Measurements from ENCODE around the gene IFIT1. TPM values are rescaled to one million over a fixed set of nuclear protein-coding genes. Genes with fewer than 3 reads are reported as not detected.
"Not testable (repeated sequence)": the region's sequence is repeated elsewhere in the genome, so short reads cannot be mapped to it uniquely, and the experiment has no call there.

Gene IFIT1
- polyA plus RNA-seq, 3 donors = 19.1 to 22.9 (median 20.9) TPM

GRCh38 chr10:89426230-89426868, 33.9 kb downstream of the IFIT1 start:
- DNase-seq (ENCODE audit: low read depth in 3 of 3, low spot score in 2 of 3) = peak in 1 of 3 donors; percentile 47

- DNase-seq (ENCODE audit: low read depth in 3 of 3, low spot score in 2 of 3) = no peak
Observed at GRCh38 chr10:89427629-89428028, 35.2 kb downstream of the IFIT1 start.

GRCh38 chr10:89428877-89429276, 36.5 kb downstream of the IFIT1 start:
- no peak for DNase-seq (ENCODE audit: low read depth in 3 of 3, low spot score in 2 of 3)

GRCh38 chr10:89431977-89432376, 39.6 kb downstream of the IFIT1 start:
- peak in 1 of 3 donors; percentile 21 for DNase-seq (ENCODE audit: low read depth in 3 of 3, low spot score in 2 of 3)

- no peak for DNase-seq (ENCODE audit: low read depth in 3 of 3, low spot score in 2 of 3)
Observed at GRCh38 chr10:89438525-89438924, 46.1 kb downstream of the IFIT1 start.

- no peak for DNase-seq (ENCODE audit: low read depth in 3 of 3, low spot score in 2 of 3)
Observed at GRCh38 chr10:89440226-89441009, 48.0 kb downstream of the IFIT1 start.

- no peak for DNase-seq (ENCODE audit: low read depth in 3 of 3, low spot score in 2 of 3)
Observed at GRCh38 chr10:89442289-89442688, 49.9 kb downstream of the IFIT1 start.

- DNase-seq (ENCODE audit: low read depth in 3 of 3, low spot score in 2 of 3) = not testable (repeated sequence)
Observed at GRCh38 chr10:89444819-89445218, 52.4 kb downstream of the IFIT1 start.

GRCh38 chr10:89450901-89451300, 58.5 kb downstream of the IFIT1 start:
- no peak for DNase-seq (ENCODE audit: low read depth in 3 of 3, low spot score in 2 of 3)

GRCh38 chr10:89452193-89452592, 59.8 kb downstream of the IFIT1 start:
- DNase-seq (ENCODE audit: low read depth in 3 of 3, low spot score in 2 of 3) = no peak

GRCh38 chr10:89454561-89455347, 62.3 kb downstream of the IFIT1 start:
- DNase-seq (ENCODE audit: low read depth in 3 of 3, low spot score in 2 of 3) = no peak

Other genes with a start within 250 kb of the IFIT1 start
- gene CH25H, start 185.3 kb upstream of the IFIT1 start, polyA plus RNA-seq (ENCODE audit: insufficient read length in 3 of 3) = under 1 TPM; 0.11 to 0.22 (median 0.13) TPM
- gene LIPA, start 140.8 kb upstream of the IFIT1 start, polyA plus RNA-seq (ENCODE audit: insufficient read length in 3 of 3) = 10 to 100 TPM; 51.8 to 55.7 (median 53.8) TPM
- 10 to 100 TPM in 2 of 3 donors, 1 to 10 TPM in 1; 9.9 to 10.5 (median 10.4) TPM for gene IFIT2, start 90.6 kb upstream of the IFIT1 start, polyA plus RNA-seq (ENCODE audit: insufficient read length in 3 of 3)
- 10 to 100 TPM; 17.4 to 19.1 (median 18.1) TPM for gene IFIT3, start 64.6 kb upstream of the IFIT1 start, polyA plus RNA-seq (ENCODE audit: insufficient read length in 3 of 3)
- gene IFIT1B, start 14.6 kb upstream of the IFIT1 start, polyA plus RNA-seq (ENCODE audit: insufficient read length in 3 of 3) = under 1 TPM; 0.11 to 0.14 (median 0.12) TPM
- gene IFIT5, start 21.9 kb downstream of the IFIT1 start, polyA plus RNA-seq (ENCODE audit: insufficient read length in 3 of 3) = 10 to 100 TPM; 14.3 to 21.3 (median 18.0) TPM
- gene SLC16A12, start 143.0 kb downstream of the IFIT1 start, polyA plus RNA-seq (ENCODE audit: insufficient read length in 3 of 3) = 10 to 100 TPM; 27.8 to 34.1 (median 33.0) TPM